LNCaP clone FGC (cell line): ENCODE results near the gene NUP214.
"Not testable (repeated sequence)": the region's sequence is repeated elsewhere in the genome, so short reads cannot be mapped to it uniquely, and the experiment has no call there.

Source experiments
- DNase-seq: peaks from one replicate; pipeline ENCODE4 v3.0.0-alpha.2; 2011; ENCODE audit warnings: low read depth
- H3K4me3 ChIP-seq: 2 replicates; pipeline ENCODE4 v1.5.1; 2011; ENCODE audit warnings: mild to moderate bottlenecking, low read depth, low read length, control low read depth
- TF ChIP-seq, protein P1 (sequence below): IDR thresholded peaks from 2 replicates; pipeline ENCODE4 v1.5.1; 2012; ENCODE audit warnings: mild to moderate bottlenecking; ENCODE audit not compliant: control insufficient read depth, insufficient read depth; ENCODE audit errors: extremely low read depth

The NUP214 gene

GRCh38 chr9:131237291-131237690 is 111.9 kb downstream of the NUP214 start:
- TF ChIP-seq, protein P1, sequence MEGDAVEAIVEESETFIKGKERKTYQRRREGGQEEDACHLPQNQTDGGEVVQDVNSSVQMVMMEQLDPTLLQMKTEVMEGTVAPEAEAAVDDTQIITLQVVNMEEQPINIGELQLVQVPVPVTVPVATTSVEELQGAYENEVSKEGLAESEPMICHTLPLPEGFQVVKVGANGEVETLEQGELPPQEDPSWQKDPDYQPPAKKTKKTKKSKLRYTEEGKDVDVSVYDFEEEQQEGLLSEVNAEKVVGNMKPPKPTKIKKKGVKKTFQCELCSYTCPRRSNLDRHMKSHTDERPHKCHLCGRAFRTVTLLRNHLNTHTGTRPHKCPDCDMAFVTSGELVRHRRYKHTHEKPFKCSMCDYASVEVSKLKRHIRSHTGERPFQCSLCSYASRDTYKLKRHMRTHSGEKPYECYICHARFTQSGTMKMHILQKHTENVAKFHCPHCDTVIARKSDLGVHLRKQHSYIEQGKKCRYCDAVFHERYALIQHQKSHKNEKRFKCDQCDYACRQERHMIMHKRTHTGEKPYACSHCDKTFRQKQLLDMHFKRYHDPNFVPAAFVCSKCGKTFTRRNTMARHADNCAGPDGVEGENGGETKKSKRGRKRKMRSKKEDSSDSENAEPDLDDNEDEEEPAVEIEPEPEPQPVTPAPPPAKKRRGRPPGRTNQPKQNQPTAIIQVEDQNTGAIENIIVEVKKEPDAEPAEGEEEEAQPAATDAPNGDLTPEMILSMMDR: no peak
- no peak for DNase-seq
- H3K4me3 ChIP-seq: no peak overlapping the region

DNA sequence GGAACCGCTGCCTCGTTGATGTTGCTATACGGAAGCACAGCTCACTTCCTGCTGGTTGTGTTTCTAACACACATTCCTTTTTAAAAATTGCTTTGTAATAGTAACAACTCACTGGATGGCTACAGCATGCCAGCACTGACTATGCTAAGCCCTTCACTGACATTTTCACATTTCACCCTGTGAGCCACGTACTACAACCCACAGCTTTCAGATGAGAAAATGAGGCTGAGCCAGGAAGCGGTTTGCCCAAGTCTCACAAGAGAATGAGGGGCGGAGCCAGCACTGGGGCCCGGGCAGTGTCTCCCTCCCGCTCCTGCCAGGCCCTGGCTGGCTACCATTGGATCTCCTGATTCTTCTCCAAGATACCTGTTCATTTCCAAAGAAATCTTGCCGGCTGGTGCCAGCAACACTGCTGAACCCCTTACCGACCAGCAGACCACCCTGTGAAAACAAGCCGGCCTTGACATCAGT is 112.6 kb downstream of the NUP214 start:
- no peak overlapping the region for H3K4me3 ChIP-seq
- TF ChIP-seq, protein P1: no peak
- no peak for DNase-seq

DNA sequence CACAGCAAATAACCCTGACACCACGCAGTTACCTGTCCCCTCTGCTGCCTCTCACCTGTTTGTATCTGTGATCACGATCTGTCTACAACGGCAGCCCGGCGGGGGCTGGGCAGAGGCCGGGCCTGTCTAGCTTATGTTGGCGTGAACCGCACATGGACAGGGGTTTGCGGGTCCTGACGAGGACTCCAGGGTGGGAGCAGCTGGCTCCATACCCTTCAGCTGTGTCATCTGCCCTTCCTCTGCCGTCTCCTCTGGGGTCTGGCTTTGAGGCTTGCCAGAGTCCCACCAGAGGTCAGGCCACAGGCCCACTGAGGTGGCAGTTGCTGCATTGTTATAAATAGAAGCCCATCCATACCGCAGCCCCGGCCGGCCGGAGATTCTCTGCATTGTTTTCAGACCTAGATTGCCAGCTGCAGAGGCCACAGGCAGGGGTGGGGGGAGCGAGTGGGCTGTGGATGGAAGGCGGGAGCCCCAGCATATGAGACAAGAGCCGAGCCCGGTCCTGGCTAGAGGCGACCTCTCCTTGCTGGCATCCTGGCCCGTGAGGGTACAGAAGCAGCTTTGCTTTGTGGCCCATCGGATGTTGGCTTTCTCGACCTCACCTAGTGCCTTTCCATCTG is 113.1 kb downstream of the NUP214 start:
- TF ChIP-seq, protein P1: no peak
- DNase-seq: no peak
- H3K4me3 ChIP-seq: no peak overlapping the region

DNA sequence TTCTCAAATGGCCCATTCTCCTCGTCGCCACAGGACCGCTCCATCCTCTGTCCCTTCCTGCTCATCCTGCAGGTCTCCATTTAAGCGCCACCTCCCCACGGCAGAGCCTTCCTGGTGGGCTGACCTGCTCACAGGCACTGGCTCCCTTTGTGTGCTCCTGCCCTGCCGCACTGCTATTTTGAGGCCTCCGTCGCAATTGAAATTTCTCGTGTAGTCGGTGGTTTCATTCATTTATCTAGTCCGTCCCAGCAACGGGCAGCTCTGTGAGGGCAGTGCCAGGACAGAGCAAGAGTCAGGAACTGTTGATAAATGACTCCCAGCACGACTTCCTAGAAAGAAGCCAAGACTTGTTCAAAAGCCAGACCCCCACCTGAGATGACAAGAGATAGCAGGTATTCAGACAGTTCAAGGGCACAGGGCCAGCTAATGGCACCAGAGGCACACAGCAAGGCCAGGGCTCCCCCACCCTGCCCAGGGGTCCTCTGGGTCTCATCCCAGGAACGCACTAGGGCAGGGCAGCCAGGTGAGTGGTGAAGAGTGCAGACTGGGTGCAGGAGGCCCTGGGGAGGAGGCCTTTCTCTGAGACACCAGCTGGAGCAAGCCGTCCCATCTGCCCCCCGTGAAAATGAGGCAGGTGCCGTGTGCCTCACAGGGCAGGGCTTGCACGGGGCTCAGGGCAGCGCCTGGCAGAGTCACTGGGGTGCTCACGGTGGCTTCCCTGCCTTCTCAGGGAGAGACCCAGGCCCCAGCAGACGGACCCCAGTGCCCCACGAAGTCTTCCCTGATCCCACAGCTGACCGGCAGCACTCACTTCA is 114.0 kb downstream of the NUP214 start:
- no peak for DNase-seq
- TF ChIP-seq, protein P1: no peak
- no peak overlapping the region for H3K4me3 ChIP-seq

DNA sequence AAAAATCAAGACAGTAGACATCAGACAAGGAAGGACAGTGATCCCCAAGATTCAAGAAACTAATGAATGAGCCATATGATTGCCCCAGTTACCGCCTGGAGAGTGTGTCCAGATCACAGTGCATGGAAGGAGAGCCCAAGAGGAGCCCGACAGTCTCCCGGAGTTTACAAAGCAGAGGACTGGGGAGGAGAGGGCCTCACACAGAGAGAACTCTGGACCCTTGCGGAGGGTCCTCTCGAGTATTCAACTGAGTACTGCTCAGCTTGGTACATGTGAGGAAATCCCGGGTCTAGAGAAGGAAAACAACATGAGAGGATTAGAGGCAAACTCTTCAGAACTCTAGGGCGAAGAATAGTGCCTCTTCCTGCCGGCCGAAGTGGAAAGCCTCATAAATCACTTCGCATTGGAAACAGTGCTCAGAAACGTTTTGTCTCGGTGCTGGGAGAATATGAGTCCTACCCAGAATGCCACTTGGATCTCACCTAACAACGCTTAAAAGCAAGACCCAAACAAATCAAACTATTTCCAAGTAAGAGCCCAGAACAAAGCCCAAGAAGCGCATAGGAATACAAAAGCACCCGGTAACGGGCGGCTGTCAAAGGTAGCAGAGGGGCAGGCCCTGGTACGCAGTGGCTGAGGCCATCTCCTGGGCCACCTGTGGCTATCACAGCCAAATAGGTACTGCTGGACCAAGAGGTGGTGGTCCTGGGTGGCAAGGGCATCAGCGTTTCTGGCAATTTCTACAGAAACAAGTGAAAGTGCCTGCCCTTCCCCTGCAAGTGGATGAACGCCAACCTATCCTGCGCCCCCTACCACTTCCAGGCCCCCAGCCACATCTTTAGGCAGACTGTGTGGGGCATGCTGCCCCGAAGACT is 114.9 kb downstream of the NUP214 start:
- DNase-seq: no peak
- TF ChIP-seq, protein P1: no peak
- H3K4me3 ChIP-seq: no peak overlapping the region

DNA sequence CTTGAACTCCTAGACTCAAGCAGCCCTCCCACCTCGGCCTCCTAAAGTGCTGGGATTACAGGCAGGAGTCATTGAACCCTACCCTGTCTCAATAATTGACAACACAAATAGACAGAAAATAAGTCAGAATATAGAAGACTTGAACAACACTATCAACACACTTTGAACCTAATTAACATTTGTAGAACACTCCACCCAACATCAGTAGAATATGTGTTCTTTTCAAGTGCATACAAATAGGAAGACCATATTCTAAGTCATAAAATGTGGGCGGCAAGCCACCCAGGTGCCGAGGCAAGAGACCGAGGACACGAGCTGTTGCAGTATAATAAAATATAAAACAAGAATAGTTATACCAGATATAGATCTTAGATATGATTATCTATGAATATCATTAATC is 118.9 kb downstream of the NUP214 start:
- not testable (repeated sequence) for H3K4me3 ChIP-seq, DNase-seq

GRCh38 chr9:131246618-131247017 is 121.2 kb downstream of the NUP214 start:
- no peak overlapping the region for H3K4me3 ChIP-seq
- TF ChIP-seq, protein P1: no peak
- DNase-seq: no peak
